ENCODE data around the gene PSPH.

GRCh38 chr7:56086761-56087160, 35.5 kb upstream of the PSPH start:
- TF ChIP-seq, protein P1, sequence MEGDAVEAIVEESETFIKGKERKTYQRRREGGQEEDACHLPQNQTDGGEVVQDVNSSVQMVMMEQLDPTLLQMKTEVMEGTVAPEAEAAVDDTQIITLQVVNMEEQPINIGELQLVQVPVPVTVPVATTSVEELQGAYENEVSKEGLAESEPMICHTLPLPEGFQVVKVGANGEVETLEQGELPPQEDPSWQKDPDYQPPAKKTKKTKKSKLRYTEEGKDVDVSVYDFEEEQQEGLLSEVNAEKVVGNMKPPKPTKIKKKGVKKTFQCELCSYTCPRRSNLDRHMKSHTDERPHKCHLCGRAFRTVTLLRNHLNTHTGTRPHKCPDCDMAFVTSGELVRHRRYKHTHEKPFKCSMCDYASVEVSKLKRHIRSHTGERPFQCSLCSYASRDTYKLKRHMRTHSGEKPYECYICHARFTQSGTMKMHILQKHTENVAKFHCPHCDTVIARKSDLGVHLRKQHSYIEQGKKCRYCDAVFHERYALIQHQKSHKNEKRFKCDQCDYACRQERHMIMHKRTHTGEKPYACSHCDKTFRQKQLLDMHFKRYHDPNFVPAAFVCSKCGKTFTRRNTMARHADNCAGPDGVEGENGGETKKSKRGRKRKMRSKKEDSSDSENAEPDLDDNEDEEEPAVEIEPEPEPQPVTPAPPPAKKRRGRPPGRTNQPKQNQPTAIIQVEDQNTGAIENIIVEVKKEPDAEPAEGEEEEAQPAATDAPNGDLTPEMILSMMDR (IDR thresholded peaks at IDR 0.05; ENCODE audit: insufficient read depth, low read length) = no peak
- TF ChIP-seq, protein P2, sequence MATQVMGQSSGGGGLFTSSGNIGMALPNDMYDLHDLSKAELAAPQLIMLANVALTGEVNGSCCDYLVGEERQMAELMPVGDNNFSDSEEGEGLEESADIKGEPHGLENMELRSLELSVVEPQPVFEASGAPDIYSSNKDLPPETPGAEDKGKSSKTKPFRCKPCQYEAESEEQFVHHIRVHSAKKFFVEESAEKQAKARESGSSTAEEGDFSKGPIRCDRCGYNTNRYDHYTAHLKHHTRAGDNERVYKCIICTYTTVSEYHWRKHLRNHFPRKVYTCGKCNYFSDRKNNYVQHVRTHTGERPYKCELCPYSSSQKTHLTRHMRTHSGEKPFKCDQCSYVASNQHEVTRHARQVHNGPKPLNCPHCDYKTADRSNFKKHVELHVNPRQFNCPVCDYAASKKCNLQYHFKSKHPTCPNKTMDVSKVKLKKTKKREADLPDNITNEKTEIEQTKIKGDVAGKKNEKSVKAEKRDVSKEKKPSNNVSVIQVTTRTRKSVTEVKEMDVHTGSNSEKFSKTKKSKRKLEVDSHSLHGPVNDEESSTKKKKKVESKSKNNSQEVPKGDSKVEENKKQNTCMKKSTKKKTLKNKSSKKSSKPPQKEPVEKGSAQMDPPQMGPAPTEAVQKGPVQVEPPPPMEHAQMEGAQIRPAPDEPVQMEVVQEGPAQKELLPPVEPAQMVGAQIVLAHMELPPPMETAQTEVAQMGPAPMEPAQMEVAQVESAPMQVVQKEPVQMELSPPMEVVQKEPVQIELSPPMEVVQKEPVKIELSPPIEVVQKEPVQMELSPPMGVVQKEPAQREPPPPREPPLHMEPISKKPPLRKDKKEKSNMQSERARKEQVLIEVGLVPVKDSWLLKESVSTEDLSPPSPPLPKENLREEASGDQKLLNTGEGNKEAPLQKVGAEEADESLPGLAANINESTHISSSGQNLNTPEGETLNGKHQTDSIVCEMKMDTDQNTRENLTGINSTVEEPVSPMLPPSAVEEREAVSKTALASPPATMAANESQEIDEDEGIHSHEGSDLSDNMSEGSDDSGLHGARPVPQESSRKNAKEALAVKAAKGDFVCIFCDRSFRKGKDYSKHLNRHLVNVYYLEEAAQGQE (IDR thresholded peaks at IDR 0.05; ENCODE audit: insufficient replicate concordance, low read depth) = no peak
- no peak for TF ChIP-seq POLR2AphosphoS5 (IDR thresholded peaks at IDR 0.05; ENCODE audit: low read depth)
